Calu3 (cell line): ENCODE results near the gene FCHSD2. TPM values are rescaled to one million over a fixed set of nuclear protein-coding genes. Genes with fewer than 3 reads are reported as not detected.

Experiments
- BruUV-seq: library from RNA; stranded (reverse); fragments of 400-500 nt; replicated peaks from 2 replicates; lab custom pipeline; 2021; lab: Mats Ljungman, UMichigan
- CTCF ChIA-PET: fragments of 300-600 bp; sonication (Branson Sonifier 250); formaldehyde crosslinking; loops from one replicate; lab custom pipeline; 2022; ENCODE audit warnings: antibody characterized with exemption; lab: Charles Lee
- DNase-seq: peaks from one replicate; pipeline ENCODE4 v3.0.0; 2022
- H3K27ac Mint-ChIP-seq: one replicate; pipeline ENCODE4 v1.8.0; 2022; ENCODE audit warnings: mixed read lengths; ENCODE audit not compliant: unreplicated experiment
- H3K27me3 Mint-ChIP-seq: one replicate; pipeline ENCODE4 v1.8.0; 2022; ENCODE audit warnings: mixed read lengths; ENCODE audit not compliant: unreplicated experiment
- H3K36me3 Mint-ChIP-seq: one replicate; pipeline ENCODE4 v1.8.0; 2022; ENCODE audit warnings: mild to moderate bottlenecking, moderate library complexity, mixed read lengths; ENCODE audit not compliant: insufficient read depth, unreplicated experiment
- H3K4me1 Mint-ChIP-seq: one replicate; pipeline ENCODE4 v1.8.0; 2022; ENCODE audit warnings: mild to moderate bottlenecking, low read depth, mixed read lengths; ENCODE audit not compliant: unreplicated experiment
- H3K4me3 Mint-ChIP-seq: one replicate; pipeline ENCODE4 v1.8.0; 2022; ENCODE audit warnings: mild to moderate bottlenecking, low read depth, moderate library complexity, mixed read lengths; ENCODE audit not compliant: unreplicated experiment
- H3K9me3 Mint-ChIP-seq: one replicate; pipeline ENCODE4 v1.8.0; 2022; ENCODE audit warnings: low read depth, mixed read lengths; ENCODE audit not compliant: unreplicated experiment
- intact Hi-C: fragments of 100-400 bp; cut with micrococcal nuclease; formaldehyde crosslinking; loops from one replicate; pipeline ENCODE4 v1.10.0; 2022; ENCODE audit not compliant: unreplicated experiment
- total RNA-seq: library from RNA; stranded (reverse); gene quantifications from 2 replicates; pipeline ENCODE4 v1.2.3, GENCODE V29; 2022
- TF ChIP-seq, protein P1 (sequence below): fragments of 200-600 bp; IDR thresholded peaks from one replicate; pipeline ENCODE4 v1.8.0; 2022; ENCODE audit warnings: antibody characterized with exemption; ENCODE audit not compliant: unreplicated experiment

Gene FCHSD2
- total RNA-seq, 1 experiment from 2014 or later, result 16.2 TPM

DNA sequence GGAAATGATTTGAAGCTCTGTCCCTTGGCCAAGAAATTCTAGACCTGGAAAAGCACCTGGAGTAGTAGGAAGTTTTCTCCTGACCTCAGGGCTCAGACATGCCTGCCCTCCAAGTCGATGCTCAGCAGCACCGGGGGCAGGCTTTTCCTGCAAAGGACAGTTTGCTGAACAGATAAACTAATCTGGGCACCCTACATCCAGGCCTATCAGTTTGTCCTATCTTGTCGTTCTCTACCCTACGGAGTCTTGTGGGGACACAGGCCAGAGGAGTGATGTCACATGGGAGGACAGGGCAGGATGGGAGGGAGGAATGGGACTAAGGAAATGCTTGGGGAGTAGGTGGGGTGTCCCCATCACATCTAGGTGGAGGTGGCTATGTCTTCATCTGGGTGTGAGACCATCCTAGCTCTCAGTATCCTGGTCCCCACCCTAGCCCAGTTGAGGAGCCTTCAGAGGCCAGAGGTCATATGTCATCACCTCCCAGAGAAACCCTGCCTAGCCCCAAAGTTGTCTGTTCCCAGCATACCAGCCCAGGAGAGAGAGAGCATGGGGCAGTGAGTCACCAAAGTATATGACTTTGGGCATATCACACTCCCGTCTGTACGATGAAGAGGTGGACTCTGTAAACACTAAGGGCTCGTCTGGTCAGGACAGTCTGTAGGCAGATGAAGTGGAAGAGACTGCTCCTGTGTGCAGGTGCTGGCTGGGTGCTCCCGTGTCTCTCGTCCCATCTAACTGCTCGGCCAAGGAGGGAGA lies 18.1 kb upstream of the FCHSD2 start:
- DNase-seq, result no peak
- Mint-ChIP-seq H3K4me1 (no peaks in the 10 kb centered on the region), H3K4me3 (no peak overlapping the region), H3K27me3 (no peaks in the 10 kb centered on the region), H3K9me3 (no peaks in the 10 kb centered on the region), H3K36me3 (no peaks in the 10 kb centered on the region), H3K27ac (no peak overlapping the region)
- TF ChIP-seq, protein P1, sequence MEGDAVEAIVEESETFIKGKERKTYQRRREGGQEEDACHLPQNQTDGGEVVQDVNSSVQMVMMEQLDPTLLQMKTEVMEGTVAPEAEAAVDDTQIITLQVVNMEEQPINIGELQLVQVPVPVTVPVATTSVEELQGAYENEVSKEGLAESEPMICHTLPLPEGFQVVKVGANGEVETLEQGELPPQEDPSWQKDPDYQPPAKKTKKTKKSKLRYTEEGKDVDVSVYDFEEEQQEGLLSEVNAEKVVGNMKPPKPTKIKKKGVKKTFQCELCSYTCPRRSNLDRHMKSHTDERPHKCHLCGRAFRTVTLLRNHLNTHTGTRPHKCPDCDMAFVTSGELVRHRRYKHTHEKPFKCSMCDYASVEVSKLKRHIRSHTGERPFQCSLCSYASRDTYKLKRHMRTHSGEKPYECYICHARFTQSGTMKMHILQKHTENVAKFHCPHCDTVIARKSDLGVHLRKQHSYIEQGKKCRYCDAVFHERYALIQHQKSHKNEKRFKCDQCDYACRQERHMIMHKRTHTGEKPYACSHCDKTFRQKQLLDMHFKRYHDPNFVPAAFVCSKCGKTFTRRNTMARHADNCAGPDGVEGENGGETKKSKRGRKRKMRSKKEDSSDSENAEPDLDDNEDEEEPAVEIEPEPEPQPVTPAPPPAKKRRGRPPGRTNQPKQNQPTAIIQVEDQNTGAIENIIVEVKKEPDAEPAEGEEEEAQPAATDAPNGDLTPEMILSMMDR, result no peak
- no TSS peak for BruUV-seq
- intact Hi-C loops, result no loop called here
- CTCF ChIA-PET, result no interaction called here

DNA sequence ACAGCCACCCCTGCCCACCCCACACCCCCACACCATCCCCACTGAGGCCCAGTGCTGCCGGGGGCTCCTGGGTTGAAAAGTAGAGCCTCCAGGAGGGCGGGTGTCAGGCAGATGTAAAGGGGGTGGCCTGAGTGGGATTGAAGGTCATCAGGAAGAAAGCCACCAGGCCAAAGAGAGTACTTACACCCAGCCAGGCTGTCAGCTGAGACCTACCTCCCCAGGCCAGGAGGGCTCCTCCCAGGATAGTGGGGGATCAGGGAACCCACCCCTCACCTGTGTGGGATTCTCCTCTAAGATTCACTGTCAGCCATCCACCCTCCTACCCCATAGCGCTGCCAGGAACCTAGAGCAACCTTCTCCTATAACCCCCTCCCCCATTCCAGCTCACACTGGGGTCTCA lies 17.2 kb upstream of the FCHSD2 start:
- CTCF ChIA-PET, result no interaction called here
- H3K27me3 Mint-ChIP-seq, result no peaks in the 10 kb centered on the region

DNA sequence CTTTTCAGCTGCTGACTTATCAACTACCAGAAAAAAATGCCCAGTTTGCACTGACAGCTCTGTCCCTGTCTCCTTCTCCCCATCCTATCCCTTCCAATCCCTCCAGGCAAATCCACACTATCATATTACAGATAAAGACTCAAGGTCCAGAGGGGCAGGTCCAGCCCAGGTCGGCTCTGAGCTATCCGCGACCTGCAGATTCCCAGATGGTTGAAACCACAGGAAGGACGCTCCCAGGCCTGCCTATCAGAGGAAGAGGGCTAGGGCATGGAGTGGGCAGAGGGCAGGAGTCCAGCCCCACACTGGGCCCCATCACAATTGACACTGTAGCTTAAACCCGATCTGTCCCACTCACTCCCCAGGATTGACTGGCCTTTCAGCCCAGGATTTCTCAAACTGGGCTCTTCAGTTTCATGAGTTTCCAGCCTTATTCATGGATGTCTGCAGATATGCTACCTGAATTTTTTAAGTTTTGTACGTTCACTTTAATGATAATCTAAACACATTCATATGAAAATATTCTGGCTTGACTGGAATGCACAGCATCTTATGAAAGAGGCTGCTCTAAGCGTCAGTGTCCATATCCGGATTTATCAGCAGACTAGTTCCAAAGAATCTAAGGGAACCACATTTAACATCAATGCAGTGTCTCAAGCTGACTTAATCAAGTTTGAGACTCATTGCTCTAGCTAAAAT lies 16.4 kb upstream of the FCHSD2 start:
- H3K9me3 Mint-ChIP-seq, result no peaks in the 10 kb centered on the region
- H3K36me3 Mint-ChIP-seq, result no peaks in the 10 kb centered on the region
- BruUV-seq, result no TSS peak
- TF ChIP-seq, protein P1, result no peak
- H3K27ac Mint-ChIP-seq, result no peak overlapping the region
- CTCF ChIA-PET, result interaction anchor here (1.0 to 1.6 kb wide), 2 partner anchors 16 to 22 kb away, joined by 3 to 6 read pairs; no protein-coding TSS in a partner anchor
- no peak overlapping the region for H3K4me3 Mint-ChIP-seq
- intact Hi-C loops, result no loop called here
- DNase-seq, result no peak
- H3K27me3 Mint-ChIP-seq, result no peaks in the 10 kb centered on the region
- H3K4me1 Mint-ChIP-seq, result peaks cover 3% of the 10 kb centered on the region

More for the DNA sequence above, 17.2 kb upstream of the FCHSD2 start:
- TF ChIP-seq, protein P1, result no peak
- Mint-ChIP-seq H3K4me1 (no peaks in the 10 kb centered on the region), H3K9me3 (no peaks in the 10 kb centered on the region), H3K4me3 (no peak overlapping the region), H3K36me3 (no peaks in the 10 kb centered on the region), H3K27ac (no peak overlapping the region)
- DNase-seq, result no peak
- no TSS peak for BruUV-seq
- intact Hi-C loops, result no loop called here

DNA sequence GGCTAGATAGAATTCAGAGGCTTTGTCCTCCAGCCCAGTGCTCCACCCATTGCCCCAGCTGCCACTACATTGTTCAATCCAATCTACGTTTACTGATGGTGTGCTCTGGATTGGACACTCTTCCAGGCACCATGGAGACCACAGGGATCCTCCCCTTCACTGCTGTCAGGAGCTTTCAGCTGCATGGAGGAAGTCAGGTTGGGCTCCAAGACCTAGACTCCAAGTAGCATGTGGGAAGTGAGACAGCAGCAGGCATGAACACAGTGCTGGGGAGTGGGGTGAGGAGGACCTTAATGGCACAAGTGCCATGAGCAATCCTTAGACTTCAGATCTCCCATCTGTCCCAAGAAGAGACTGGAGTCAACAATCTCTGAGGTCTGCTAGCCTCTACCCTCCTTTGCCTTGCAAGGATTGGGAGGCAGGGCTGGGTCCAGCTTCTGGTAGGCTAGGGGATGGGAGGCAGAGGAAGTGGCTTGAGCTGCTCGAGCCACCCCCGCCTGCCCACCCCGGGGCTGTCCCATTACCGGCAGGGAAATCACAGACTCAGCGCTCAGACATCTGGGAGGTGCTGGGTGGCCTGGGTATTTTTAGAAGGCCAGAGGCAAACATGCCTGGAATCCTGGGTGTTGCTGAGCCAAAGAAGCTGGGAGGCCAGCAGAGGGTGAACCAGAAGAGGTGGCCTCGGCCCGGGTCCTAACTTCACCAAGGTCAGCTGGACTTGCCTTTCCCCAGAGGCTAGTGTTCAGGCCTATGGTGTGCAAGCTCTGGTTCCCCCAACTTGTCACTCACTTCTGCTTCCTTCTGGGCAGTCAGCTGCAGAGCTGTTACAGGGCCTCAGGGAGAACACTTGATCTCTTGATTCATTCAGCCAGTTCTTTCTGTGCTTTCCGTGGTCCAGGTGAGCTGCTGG lies 15.2 kb upstream of the FCHSD2 start:
- intact Hi-C loops, result no loop called here
- H3K36me3 Mint-ChIP-seq, result no peaks in the 10 kb centered on the region
- peaks cover 12% of the 10 kb centered on the region for H3K4me1 Mint-ChIP-seq
- no peaks in the 10 kb centered on the region for H3K27me3 Mint-ChIP-seq
- TF ChIP-seq, protein P1, result no peak
- no peak overlapping the region for H3K4me3 Mint-ChIP-seq
- BruUV-seq, result no TSS peak
- no peak for DNase-seq
- no peak overlapping the region for H3K27ac Mint-ChIP-seq
- no peaks in the 10 kb centered on the region for H3K9me3 Mint-ChIP-seq
- CTCF ChIA-PET, result interaction anchor here (0.6 to 1.6 kb wide), 4 partner anchors 15 to 201 kb away, joined by 3 to 7 read pairs (median 4); no protein-coding TSS in a partner anchor
